Effector memory CD4-positive, alpha-beta T cell (primary cell): ENCODE results near the gene VSNL1.

Source experiments
- DNase-seq, 3 donors: peaks; one replicate each; pipeline ENCODE4 v3.0.0-alpha.2; 2020
- H3K27ac ChIP-seq: 2 replicates; pipeline ENCODE4 v1.7.0; 2013; ENCODE audit warnings: mild to moderate bottlenecking, low read length, moderate library complexity; ENCODE audit not compliant: insufficient read depth, poor library complexity, severe bottlenecking
- H3K27me3 ChIP-seq: replicated peaks from 2 replicates; pipeline ENCODE4 v1.7.0; 2013; ENCODE audit warnings: mild to moderate bottlenecking, low read length; ENCODE audit not compliant: insufficient read depth, control insufficient read depth, poor library complexity, severe bottlenecking
- H3K36me3 ChIP-seq: 2 replicates; pipeline ENCODE4 v1.7.0; 2013; ENCODE audit warnings: mild to moderate bottlenecking, low read length, moderate library complexity; ENCODE audit not compliant: control insufficient read depth, insufficient read depth
- H3K4me1 ChIP-seq: 2 replicates; pipeline ENCODE4 v1.7.0; 2013; ENCODE audit warnings: low read length, mild to moderate bottlenecking; ENCODE audit not compliant: control insufficient read depth, insufficient read depth, poor library complexity, severe bottlenecking
- H3K4me3 ChIP-seq: 2 replicates; pipeline ENCODE4 v1.7.0; 2013; ENCODE audit warnings: low read length, low read depth, mild to moderate bottlenecking; ENCODE audit not compliant: insufficient read depth, poor library complexity, severe bottlenecking
- H3K9me3 ChIP-seq: 2 replicates; pipeline ENCODE4 v1.7.0; 2013; ENCODE audit warnings: mild to moderate bottlenecking, low read length, moderate library complexity; ENCODE audit not compliant: control insufficient read depth

The VSNL1 gene

DNA sequence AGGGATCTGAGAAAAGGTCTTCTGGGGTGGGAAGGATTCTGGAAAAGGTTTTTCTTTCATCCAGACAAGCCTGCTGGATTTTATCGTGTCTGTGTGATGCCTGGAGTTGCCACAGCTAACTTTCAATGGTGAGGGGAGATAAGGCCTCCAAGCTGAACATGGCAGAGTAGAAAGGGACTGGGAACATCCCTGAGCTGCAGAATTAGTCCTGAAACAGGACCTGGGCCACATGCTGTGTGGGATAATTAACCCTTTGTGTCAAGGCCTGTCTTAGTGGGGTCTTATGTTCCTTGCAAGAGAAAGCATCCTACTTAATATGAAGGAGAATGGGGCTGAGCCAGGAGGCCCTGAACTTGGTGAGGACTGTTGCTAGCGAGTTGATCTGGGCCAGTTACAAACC, 66.4 kb downstream of the VSNL1 start:
- Histone ChIP-seq H3K4me3 (no peak overlapping the region), H3K4me1 (no peaks in the 10 kb centered on the region), H3K9me3 (no peaks in the 10 kb centered on the region), H3K27ac (no peak overlapping the region), H3K27me3 (peaks cover 4% of the 10 kb centered on the region), H3K36me3 (no peaks in the 10 kb centered on the region)
- DNase-seq, result no peak

DNA sequence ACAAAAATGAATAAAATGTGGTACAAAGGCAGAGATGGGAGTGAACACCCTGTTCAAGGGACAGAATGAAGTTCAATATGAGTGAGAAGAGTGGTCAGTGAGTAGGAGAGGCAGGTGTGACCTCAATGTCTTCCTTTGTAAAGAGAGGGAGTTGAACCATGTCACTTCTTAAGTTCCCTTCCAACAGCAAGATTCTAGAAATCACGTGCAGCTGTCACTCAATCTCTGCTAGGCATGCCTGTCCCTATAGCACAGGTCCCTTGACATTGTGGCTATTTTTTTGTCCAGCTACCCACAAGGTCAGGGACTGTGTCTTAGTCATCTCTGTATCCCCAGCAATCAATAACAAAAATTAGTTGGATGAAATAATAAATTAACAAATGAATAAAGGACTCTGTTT, 66.9 kb downstream of the VSNL1 start:
- no peak for DNase-seq
- Histone ChIP-seq H3K9me3 (no peaks in the 10 kb centered on the region), H3K27me3 (no peaks in the 10 kb centered on the region), H3K4me3 (no peak overlapping the region), H3K4me1 (no peaks in the 10 kb centered on the region), H3K27ac (no peak overlapping the region), H3K36me3 (no peaks in the 10 kb centered on the region)

GRCh38 chr2:17608251-17608650, 67.8 kb downstream of the VSNL1 start:
- H3K4me1 ChIP-seq, result no peaks in the 10 kb centered on the region
- no peaks in the 10 kb centered on the region for H3K27me3 ChIP-seq
- no peaks in the 10 kb centered on the region for H3K36me3 ChIP-seq
- H3K27ac ChIP-seq, result no peak overlapping the region
- no peak overlapping the region for H3K4me3 ChIP-seq
- H3K9me3 ChIP-seq, result no peaks in the 10 kb centered on the region
- no peak for DNase-seq

DNA sequence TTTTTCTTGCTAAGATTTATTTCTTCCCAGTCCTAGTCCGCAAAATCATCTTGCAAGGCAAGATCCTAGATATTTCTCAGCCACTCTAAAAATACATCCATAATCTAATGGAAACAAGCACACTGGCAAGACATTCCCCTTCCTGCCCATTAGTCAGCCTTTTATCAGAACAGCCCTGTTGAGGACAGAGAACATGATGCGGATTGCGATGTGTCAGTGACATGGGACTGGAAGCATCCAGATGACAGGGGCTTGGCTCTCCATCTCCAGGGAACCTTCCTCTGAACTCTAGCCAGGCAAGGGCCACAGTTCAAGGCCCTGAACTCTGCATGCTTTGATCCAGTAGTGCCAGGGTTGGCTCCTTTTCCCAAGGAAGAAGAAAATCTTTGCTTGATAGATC, 70.0 kb downstream of the VSNL1 start:
- no peak overlapping the region for H3K27ac ChIP-seq
- H3K9me3 ChIP-seq, result no peaks in the 10 kb centered on the region
- H3K4me1 ChIP-seq, result no peaks in the 10 kb centered on the region
- no peak for DNase-seq
- H3K4me3 ChIP-seq, result no peak overlapping the region
- no peaks in the 10 kb centered on the region for H3K27me3 ChIP-seq
- H3K36me3 ChIP-seq, result no peaks in the 10 kb centered on the region

DNA sequence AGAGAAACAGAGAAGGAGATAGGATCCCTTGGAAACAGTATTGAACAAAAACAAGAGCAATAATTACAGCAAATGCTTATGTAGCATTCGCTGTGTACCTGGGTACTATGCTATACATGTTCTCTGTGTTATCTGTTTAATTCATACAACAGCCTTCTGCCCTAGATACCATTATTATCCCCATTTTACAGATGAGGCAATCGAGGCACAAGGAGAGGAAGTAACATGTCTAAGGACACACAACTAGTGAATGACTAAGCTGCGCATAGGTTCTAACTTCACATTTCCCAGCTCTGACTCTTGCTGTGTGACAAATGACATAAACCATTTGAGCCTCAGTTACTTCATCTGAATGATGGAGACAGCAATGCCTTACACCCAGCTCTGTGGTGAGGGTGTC, 70.5 kb downstream of the VSNL1 start:
- Histone ChIP-seq H3K36me3 (no peaks in the 10 kb centered on the region), H3K9me3 (no peaks in the 10 kb centered on the region), H3K27ac (no peak overlapping the region), H3K4me3 (no peak overlapping the region), H3K27me3 (no peaks in the 10 kb centered on the region), H3K4me1 (no peaks in the 10 kb centered on the region)
- no peak for DNase-seq

GRCh38 chr2:17614174-17614930, 73.9 kb downstream of the VSNL1 start:
- H3K36me3 ChIP-seq, result no peaks in the 10 kb centered on the region
- H3K27ac ChIP-seq, result no peak overlapping the region
- H3K9me3 ChIP-seq, result no peaks in the 10 kb centered on the region
- no peaks in the 10 kb centered on the region for H3K4me1 ChIP-seq
- DNase-seq, result no peak
- H3K27me3 ChIP-seq, result no peaks in the 10 kb centered on the region
- no peak overlapping the region for H3K4me3 ChIP-seq

DNA sequence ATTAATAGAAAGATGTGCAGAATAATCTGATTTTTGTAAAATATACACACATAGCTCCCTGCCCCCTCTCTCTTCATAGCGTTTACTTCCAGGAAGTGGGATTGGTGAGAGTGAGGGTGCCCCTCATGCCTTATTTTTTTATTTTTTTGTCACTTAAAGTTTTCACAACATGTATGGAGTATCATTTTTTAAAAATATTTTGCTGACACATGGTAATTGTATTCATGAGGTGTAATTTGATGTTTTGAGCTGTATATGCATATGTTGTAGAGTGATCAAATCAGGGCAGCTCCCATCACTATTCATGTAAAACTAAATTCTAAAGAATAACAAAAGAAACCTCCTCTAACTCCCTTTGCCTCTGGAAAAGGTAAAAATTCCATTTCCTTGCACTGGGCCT, 74.7 kb downstream of the VSNL1 start:
- Histone ChIP-seq H3K4me3 (no peak overlapping the region), H3K4me1 (no peaks in the 10 kb centered on the region), H3K27me3 (no peaks in the 10 kb centered on the region), H3K9me3 (no peaks in the 10 kb centered on the region), H3K27ac (no peak overlapping the region), H3K36me3 (no peaks in the 10 kb centered on the region)
- no peak for DNase-seq

DNA sequence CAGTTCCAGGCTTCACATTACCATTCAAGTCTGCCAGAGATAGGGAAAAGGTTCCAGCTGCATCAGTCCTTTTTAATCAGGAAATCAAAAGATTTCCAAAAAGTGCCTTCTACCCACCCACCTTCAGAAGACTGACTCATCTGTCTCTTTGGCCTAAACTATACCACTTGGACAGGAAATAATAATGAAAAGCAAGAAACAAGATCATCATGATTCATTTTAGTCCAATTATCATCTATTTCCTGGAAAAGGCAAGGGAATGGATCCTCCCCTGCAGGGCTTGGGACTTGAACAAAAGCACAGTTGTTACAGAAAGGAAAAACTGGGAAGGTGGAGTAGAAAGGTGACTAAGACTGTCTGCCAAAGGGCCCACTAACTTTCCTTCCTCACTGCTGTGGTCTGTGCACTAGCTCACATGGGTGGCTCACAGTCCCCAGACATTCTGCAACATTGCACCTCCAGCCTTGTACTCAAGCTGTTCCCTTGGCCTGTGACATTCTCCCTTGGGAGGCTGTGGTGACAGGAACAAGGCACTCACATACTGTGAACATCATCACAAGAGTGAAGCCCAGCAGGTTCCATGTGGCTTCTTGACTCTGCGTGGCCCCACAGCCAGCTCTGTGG, 75.3 kb downstream of the VSNL1 start:
- Histone ChIP-seq H3K27ac (no peak overlapping the region), H3K9me3 (no peaks in the 10 kb centered on the region), H3K27me3 (no peaks in the 10 kb centered on the region), H3K4me1 (no peaks in the 10 kb centered on the region), H3K4me3 (no peak overlapping the region), H3K36me3 (no peaks in the 10 kb centered on the region)
- no peak for DNase-seq

GRCh38 chr2:17616405-17616804, 75.9 kb downstream of the VSNL1 start:
- Histone ChIP-seq H3K9me3 (no peaks in the 10 kb centered on the region), H3K27me3 (no peaks in the 10 kb centered on the region), H3K36me3 (no peaks in the 10 kb centered on the region), H3K27ac (no peak overlapping the region), H3K4me3 (no peak overlapping the region), H3K4me1 (no peaks in the 10 kb centered on the region)
- DNase-seq, result no peak

GRCh38 chr2:17617516-17617915, 77.0 kb downstream of the VSNL1 start:
- Histone ChIP-seq H3K36me3 (no peaks in the 10 kb centered on the region), H3K27me3 (no peaks in the 10 kb centered on the region), H3K4me1 (no peaks in the 10 kb centered on the region), H3K27ac (no peak overlapping the region), H3K4me3 (no peak overlapping the region), H3K9me3 (no peaks in the 10 kb centered on the region)
- DNase-seq, result no peak
